Endothelial cell (in vitro differentiated cells): Measurements from ENCODE around the gene FCHO1. TPM values are rescaled to one million over a fixed set of nuclear protein-coding genes. Genes with fewer than 3 reads are reported as not detected.

Experiments
- DNase-seq: peaks from one replicate; pipeline ENCODE4 v3.0.0; 2021; ENCODE audit warnings: low spot score
- H3K27ac Mint-ChIP-seq: one replicate; pipeline ENCODE4 v1.8.0; 2021; ENCODE audit warnings: mixed read lengths, inconsistent platforms; ENCODE audit not compliant: unreplicated experiment
- H3K27me3 Mint-ChIP-seq: one replicate; pipeline ENCODE4 v1.8.0; 2021; ENCODE audit warnings: mild to moderate bottlenecking, moderate library complexity, mixed read lengths, inconsistent platforms; ENCODE audit not compliant: unreplicated experiment
- H3K36me3 Mint-ChIP-seq: one replicate; pipeline ENCODE4 v1.8.0; 2021; ENCODE audit warnings: mild to moderate bottlenecking, low read depth, mixed read lengths, inconsistent platforms; ENCODE audit not compliant: unreplicated experiment
- H3K4me1 Mint-ChIP-seq: one replicate; pipeline ENCODE4 v1.8.0; 2021; ENCODE audit warnings: mild to moderate bottlenecking, mixed read lengths, inconsistent platforms; ENCODE audit not compliant: unreplicated experiment
- H3K4me3 Mint-ChIP-seq: one replicate; pipeline ENCODE4 v1.8.0; 2021; ENCODE audit warnings: mild to moderate bottlenecking, mixed read lengths, inconsistent platforms; ENCODE audit not compliant: unreplicated experiment
- H3K9me3 Mint-ChIP-seq: one replicate; pipeline ENCODE4 v1.8.0; 2021; ENCODE audit warnings: mixed read lengths, inconsistent platforms; ENCODE audit not compliant: unreplicated experiment
- total RNA-seq: library from RNA; stranded (reverse); fragmentation: NEBNext Ultra II Directional; extraction: Animal tissue kit (Norgen Biotek cat#: 25700); gene quantifications from one replicate; pipeline ENCODE4 v1.2.1, GENCODE V29; 2021; ENCODE audit not compliant: unreplicated experiment
- TF ChIP-seq, protein P1 (sequence below): fragments of 200-600 bp; sonication (generic); IDR thresholded peaks from one replicate; pipeline ENCODE4 v1.5.0; 2021; ENCODE audit warnings: antibody characterized with exemption; ENCODE audit not compliant: unreplicated experiment

FCHO1 gene
- total RNA-seq, 1 donor from 2014 or later = 2.7 TPM

DNA sequence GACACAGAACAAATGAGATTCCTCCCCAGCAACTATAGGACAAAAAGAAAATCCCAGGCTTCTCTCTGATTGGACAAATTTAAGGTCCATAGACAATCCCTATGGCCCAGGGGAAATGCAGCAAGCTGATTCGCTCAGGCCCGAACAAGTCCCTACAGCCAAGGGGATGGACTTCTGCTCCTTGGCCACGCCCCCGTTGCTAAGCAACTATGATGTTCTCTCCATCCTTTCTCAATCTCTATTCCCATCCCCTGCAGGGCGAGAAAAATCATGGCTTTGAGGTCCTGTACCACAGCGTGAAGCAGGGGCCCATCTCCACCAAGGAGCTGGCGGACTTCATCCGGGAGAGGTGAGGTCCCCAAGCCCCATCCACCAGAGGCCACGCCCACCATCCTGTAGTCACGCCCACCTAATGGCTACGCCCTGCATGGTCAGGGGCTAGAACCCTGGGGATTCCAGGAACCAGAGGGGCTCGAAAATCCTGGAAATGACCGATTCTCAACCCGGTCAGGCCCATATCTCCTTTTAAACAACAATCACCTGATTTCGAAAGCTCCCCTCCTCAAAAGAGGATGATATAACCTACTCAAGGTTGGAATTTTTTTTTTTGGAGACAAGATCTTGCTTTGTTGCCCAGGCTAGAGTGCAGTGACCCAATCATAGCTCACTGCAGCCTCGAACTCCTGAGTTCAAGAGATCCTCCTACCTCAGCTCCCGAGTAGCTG is 11.4 kb downstream of the FCHO1 start:
- TF ChIP-seq, protein P1, sequence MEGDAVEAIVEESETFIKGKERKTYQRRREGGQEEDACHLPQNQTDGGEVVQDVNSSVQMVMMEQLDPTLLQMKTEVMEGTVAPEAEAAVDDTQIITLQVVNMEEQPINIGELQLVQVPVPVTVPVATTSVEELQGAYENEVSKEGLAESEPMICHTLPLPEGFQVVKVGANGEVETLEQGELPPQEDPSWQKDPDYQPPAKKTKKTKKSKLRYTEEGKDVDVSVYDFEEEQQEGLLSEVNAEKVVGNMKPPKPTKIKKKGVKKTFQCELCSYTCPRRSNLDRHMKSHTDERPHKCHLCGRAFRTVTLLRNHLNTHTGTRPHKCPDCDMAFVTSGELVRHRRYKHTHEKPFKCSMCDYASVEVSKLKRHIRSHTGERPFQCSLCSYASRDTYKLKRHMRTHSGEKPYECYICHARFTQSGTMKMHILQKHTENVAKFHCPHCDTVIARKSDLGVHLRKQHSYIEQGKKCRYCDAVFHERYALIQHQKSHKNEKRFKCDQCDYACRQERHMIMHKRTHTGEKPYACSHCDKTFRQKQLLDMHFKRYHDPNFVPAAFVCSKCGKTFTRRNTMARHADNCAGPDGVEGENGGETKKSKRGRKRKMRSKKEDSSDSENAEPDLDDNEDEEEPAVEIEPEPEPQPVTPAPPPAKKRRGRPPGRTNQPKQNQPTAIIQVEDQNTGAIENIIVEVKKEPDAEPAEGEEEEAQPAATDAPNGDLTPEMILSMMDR = no peak
- Mint-ChIP-seq H3K36me3 (no peaks in the 10 kb centered on the region), H3K27me3 (peaks cover 3% of the 10 kb centered on the region), H3K4me1 (peaks cover 6% of the 10 kb centered on the region), H3K9me3 (no peaks in the 10 kb centered on the region), H3K4me3 (no peak overlapping the region), H3K27ac (no peak overlapping the region)
- no peak for DNase-seq

DNA sequence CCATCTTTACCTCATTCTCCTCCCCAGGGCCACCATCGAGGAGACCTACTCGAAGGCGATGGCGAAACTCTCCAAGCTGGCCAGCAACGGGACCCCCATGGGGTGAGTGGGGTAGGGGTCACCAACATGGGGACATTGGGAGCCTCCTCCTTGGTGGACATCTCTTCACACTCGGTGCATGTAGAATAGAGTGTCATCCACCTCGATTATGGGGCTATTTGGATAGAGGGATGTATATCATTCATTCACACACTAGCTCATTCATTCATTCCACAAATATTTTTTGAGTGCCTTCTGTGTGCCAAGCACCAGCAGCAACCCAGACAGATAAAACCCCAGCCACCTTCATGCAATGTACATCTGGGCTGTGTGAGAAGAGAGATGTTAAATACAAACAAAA is 13.1 kb downstream of the FCHO1 start:
- H3K4me3 Mint-ChIP-seq = no peak overlapping the region
- no peaks in the 10 kb centered on the region for H3K27me3 Mint-ChIP-seq
- H3K4me1 Mint-ChIP-seq = peaks cover 3% of the 10 kb centered on the region
- DNase-seq = no peak
- no peaks in the 10 kb centered on the region for H3K9me3 Mint-ChIP-seq
- no peaks in the 10 kb centered on the region for H3K36me3 Mint-ChIP-seq
- TF ChIP-seq, protein P1 = no peak
- H3K27ac Mint-ChIP-seq = no peak overlapping the region

DNA sequence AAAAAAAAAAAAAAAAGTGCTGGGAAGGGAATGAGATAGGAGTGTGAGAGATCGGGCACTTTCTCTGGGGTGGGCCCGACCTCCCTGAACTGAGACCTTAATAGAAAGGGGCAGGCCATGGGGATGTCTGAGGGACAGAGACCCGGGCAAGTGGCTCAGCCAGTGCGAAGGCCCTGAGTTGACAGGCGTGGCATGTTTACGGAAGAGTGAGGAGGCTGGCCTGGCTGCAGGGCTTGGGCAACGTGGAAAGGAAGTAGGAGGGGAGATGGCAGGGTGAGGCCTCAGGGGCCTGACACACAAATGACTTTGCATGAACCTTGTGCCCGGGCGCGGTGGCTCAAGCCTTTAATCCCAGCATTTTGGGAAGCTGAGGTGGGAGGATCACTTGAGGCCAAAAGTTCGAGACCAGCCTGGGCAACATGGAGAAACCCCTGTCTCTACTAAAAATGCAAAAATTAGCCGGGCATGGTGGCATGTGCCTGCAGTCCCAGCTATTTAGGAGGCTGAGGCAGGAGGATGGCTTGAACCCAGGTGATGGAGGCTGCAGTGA is 13.9 kb downstream of the FCHO1 start:
- Mint-ChIP-seq H3K27me3 (no peaks in the 10 kb centered on the region), H3K36me3 (no peaks in the 10 kb centered on the region), H3K4me3 (no peak overlapping the region), H3K9me3 (no peaks in the 10 kb centered on the region), H3K27ac (no peak overlapping the region), H3K4me1 (peaks cover 3% of the 10 kb centered on the region)
- TF ChIP-seq, protein P1 = no peak
- no peak for DNase-seq

DNA sequence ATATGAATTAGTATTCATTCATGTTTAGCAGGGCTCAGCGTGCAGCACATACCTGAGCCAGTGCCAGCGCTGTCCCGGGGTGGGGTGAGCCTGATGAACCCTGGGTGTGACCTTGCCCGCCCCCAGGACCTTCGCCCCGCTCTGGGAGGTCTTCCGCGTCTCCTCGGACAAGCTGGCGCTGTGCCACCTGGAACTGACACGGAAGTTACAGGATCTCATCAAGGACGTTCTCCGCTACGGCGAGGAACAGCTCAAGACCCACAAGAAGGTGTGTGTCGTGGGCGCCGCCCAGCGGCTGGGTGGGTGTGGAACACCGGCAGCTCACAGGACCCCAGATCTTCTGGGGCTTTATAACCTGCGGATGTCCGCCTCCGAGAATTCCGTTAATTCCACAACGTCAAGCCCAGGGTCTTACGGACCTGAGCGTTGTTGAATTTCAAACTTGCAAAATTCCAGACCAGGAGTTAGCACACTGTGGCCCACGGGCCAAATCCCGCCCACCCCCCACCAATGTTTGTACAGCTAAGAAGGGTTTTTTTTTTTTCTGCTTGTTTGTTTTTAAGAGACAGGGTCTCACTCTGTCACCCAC is 15.4 kb downstream of the FCHO1 start:
- peaks cover 2% of the 10 kb centered on the region for H3K27me3 Mint-ChIP-seq
- no peak overlapping the region for H3K4me3 Mint-ChIP-seq
- no peak overlapping the region for H3K27ac Mint-ChIP-seq
- H3K9me3 Mint-ChIP-seq = no peaks in the 10 kb centered on the region
- peak; percentile 92 for DNase-seq
- TF ChIP-seq, protein P1 = peak; percentile 75
- peaks cover 3% of the 10 kb centered on the region for H3K4me1 Mint-ChIP-seq
- H3K36me3 Mint-ChIP-seq = no peaks in the 10 kb centered on the region

DNA sequence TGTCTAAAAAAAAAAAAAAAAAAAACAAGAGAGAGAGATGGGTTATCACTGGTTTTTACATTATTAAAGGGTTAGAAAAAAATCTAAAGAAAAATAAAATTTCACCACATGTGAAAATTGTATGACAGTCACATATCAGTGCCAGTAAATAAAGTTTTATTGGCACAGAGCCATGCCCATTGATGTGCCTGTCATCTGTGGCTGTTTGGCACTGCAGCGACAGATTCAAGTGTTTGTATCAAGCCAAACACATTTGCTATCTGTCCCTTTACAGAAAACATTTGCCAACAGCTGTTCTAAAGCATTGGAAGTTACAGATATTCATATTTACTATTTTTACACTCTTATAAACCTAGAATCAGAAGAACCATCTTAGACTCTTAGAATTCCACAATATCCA is 16.3 kb downstream of the FCHO1 start:
- TF ChIP-seq, protein P1 = no peak
- Mint-ChIP-seq H3K27me3 (peaks cover 2% of the 10 kb centered on the region), H3K9me3 (no peaks in the 10 kb centered on the region), H3K36me3 (no peaks in the 10 kb centered on the region), H3K4me1 (peaks cover 3% of the 10 kb centered on the region), H3K4me3 (peak overlapping the region; percentile 56), H3K27ac (no peak overlapping the region)
- DNase-seq = no peak
